DND-41 (cell line): ENCODE data around the gene DLG2.

ENCODE experiments used
- ATAC-seq: fragments of 200-7000 bp; cut with Tn5 transposase; 3 replicates; pipeline ENCODE4 v1.9.1; 2021; ENCODE audit warnings: low read depth; ENCODE audit not compliant: insufficient read depth
- DNase-seq: peaks from one replicate; pipeline ENCODE4 v3.0.0-alpha.2; 2020
- H2AFZ ChIP-seq: 2 replicates; pipeline ENCODE4 v1.6.0; 2012; ENCODE audit warnings: low read depth, low read length
- H3K27ac ChIP-seq: 2 replicates; pipeline ENCODE4 v1.5.1; 2012; ENCODE audit warnings: low read length, inconsistent platforms
- H3K27me3 ChIP-seq: fragments of 200-600 bp; sonication (generic); 2 replicates; pipeline ENCODE4 v1.6.0; 2012; ENCODE audit warnings: low read length, mild to moderate bottlenecking, inconsistent platforms; ENCODE audit not compliant: insufficient read depth, poor library complexity
- H3K36me3 ChIP-seq: 2 replicates; pipeline ENCODE4 v1.5.1; 2012; ENCODE audit warnings: low read length, inconsistent platforms; ENCODE audit not compliant: insufficient read depth
- H3K4me1 ChIP-seq: 2 replicates; pipeline ENCODE4 v1.5.1; 2012; ENCODE audit warnings: mild to moderate bottlenecking, low read length; ENCODE audit not compliant: insufficient read depth
- H3K4me2 ChIP-seq: 2 replicates; pipeline ENCODE4 v1.6.0; 2012; ENCODE audit warnings: mild to moderate bottlenecking, moderate library complexity, low read length, inconsistent platforms; ENCODE audit not compliant: insufficient read depth
- H3K4me3 ChIP-seq, 2 experiments: fragments of 200-600 bp in 1 of 2; shearing (Covaris generic) in 1 of 2; 2 replicates each; pipeline ENCODE4 v1.5.1; 2012 to 2016; ENCODE audit warnings: inconsistent platforms in 2 of 2, low read length in 2 of 2, mild to moderate bottlenecking in 2 of 2, low read depth in 1 of 2, moderate library complexity in 1 of 2
- H3K79me2 ChIP-seq: 2 replicates; pipeline ENCODE4 v1.6.0; 2012; ENCODE audit warnings: low read length, inconsistent platforms; ENCODE audit not compliant: insufficient read depth
- H3K9ac ChIP-seq: 2 replicates; pipeline ENCODE4 v1.6.0; 2012; ENCODE audit warnings: low read depth, mild to moderate bottlenecking, inconsistent platforms, low read length, moderate library complexity
- H3K9me3 ChIP-seq: 2 replicates; pipeline ENCODE4 v1.5.1; 2012; ENCODE audit warnings: low read length, moderate library complexity, mild to moderate bottlenecking, inconsistent platforms; ENCODE audit not compliant: insufficient read depth, severe bottlenecking
- H4K20me1 ChIP-seq: 2 replicates; pipeline ENCODE4 v1.6.0; 2012; ENCODE audit warnings: low read length; ENCODE audit not compliant: insufficient read depth
- EZH2 ChIP-seq: IDR thresholded peaks from 3 replicates; pipeline ENCODE4 v1.6.1; 2012; ENCODE audit warnings: borderline replicate concordance, low read depth, mild to moderate bottlenecking, moderate library complexity, low read length, inconsistent platforms; ENCODE audit not compliant: severe bottlenecking
- TF ChIP-seq, protein P1 (sequence below): IDR thresholded peaks from 2 replicates; pipeline ENCODE4 v1.5.1; 2012; ENCODE audit warnings: borderline replicate concordance, low read length, moderate library complexity, mild to moderate bottlenecking; ENCODE audit not compliant: poor library complexity, severe bottlenecking; ENCODE audit errors: extremely low read depth

DLG2 gene

DNA sequence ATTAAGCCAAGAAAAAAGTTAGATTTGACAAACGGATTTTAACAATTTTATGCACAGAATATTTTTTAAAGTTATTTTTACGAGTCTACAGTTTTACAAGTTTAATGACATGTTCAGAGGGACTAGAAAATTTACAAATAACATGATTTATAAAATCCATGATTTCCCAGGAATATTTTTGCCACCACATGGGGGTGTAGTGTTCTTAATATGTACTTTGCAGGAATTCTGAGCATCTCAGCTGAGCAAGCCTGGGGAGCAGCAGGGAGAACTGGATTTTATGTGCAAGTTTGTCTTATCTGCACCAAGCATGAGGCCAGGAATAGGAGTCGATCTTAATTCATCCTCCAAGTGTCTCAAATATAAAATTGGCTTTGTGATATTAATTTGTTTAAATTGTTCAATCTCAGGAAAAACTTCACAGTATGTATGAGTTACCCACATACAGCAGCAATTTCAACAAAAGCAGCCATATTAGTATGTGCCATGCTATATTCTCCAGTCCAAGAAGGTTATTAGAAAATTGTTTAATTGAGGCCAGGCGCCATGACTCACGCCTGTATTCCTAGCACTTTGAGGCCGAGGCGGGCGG is 826.3 kb downstream of the DLG2 start:
- Histone ChIP-seq H3K27ac (no peak overlapping the region), H3K4me2 (no peak overlapping the region), H2AFZ (no peak overlapping the region), H3K9me3 (no peaks in the 10 kb centered on the region), H3K27me3 (no peaks in the 10 kb centered on the region), H3K4me3 (no peak overlapping the region), H3K9ac (no peak overlapping the region), H3K79me2 (no peaks in the 10 kb centered on the region), H3K36me3 (no peaks in the 10 kb centered on the region), H3K4me1 (no peaks in the 10 kb centered on the region), H4K20me1 (no peaks in the 10 kb centered on the region)
- ATAC-seq (no peak), DNase-seq (no peak)
- TF ChIP-seq, protein P1, sequence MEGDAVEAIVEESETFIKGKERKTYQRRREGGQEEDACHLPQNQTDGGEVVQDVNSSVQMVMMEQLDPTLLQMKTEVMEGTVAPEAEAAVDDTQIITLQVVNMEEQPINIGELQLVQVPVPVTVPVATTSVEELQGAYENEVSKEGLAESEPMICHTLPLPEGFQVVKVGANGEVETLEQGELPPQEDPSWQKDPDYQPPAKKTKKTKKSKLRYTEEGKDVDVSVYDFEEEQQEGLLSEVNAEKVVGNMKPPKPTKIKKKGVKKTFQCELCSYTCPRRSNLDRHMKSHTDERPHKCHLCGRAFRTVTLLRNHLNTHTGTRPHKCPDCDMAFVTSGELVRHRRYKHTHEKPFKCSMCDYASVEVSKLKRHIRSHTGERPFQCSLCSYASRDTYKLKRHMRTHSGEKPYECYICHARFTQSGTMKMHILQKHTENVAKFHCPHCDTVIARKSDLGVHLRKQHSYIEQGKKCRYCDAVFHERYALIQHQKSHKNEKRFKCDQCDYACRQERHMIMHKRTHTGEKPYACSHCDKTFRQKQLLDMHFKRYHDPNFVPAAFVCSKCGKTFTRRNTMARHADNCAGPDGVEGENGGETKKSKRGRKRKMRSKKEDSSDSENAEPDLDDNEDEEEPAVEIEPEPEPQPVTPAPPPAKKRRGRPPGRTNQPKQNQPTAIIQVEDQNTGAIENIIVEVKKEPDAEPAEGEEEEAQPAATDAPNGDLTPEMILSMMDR, result no peak
- TF ChIP-seq EZH2, result no peak

DNA sequence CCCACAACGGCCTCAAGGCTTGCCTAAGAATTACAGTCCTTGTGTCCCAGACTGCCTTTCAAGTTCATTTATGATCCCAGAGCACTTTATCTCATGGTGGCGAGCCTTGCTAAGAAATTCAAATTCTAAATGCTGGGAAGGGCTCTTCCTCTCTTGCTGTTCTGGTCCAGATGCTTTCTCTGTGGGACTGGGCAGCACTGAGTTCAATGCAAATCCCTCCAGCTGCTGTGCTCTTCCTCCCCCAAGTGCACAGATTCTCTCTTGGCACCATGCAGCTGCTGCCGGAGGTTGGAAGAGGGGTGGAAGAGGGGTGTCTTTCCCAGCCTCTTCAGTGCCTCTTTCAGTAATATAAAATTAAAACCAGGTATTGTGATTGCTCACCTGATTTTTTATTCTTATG is 828.0 kb downstream of the DLG2 start:
- Histone ChIP-seq H4K20me1 (no peaks in the 10 kb centered on the region), H3K4me2 (no peak overlapping the region), H3K4me1 (no peaks in the 10 kb centered on the region), H3K36me3 (no peaks in the 10 kb centered on the region), H3K4me3 (no peak overlapping the region), H2AFZ (no peak overlapping the region), H3K9me3 (no peaks in the 10 kb centered on the region), H3K27ac (no peak overlapping the region), H3K9ac (no peak overlapping the region), H3K27me3 (no peaks in the 10 kb centered on the region), H3K79me2 (no peaks in the 10 kb centered on the region)
- DNase-seq, result no peak
- no peak for ATAC-seq
- no peak for TF ChIP-seq EZH2
- TF ChIP-seq, protein P1, result no peak

DNA sequence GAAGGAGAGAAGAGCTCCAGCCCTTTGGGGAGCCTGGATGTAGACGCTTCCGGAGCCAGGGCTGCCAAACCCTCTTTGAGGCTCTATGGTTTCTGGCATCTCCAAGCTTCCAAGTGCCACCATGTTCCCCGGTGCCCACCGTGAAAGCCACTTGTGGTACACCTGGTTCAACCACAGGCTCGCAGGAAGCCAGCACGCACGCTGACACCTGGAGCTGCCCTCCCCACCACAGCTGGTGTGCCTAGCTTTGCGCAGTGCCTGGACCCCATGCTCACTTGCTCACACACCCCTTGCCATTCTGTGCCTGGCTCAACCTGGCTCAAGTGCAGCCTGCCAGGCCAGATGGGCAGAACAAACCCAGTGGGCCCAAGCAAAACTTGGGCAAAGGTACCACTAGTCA is 831.4 kb downstream of the DLG2 start:
- ATAC-seq (no peak), DNase-seq (no peak)
- Histone ChIP-seq H3K9ac (no peak overlapping the region), H3K9me3 (no peaks in the 10 kb centered on the region), H3K79me2 (no peaks in the 10 kb centered on the region), H3K4me2 (no peak overlapping the region), H3K27ac (no peak overlapping the region), H3K4me1 (no peaks in the 10 kb centered on the region), H3K36me3 (no peaks in the 10 kb centered on the region), H3K4me3 (no peak overlapping the region), H3K27me3 (no peaks in the 10 kb centered on the region), H4K20me1 (no peaks in the 10 kb centered on the region), H2AFZ (no peak overlapping the region)
- TF ChIP-seq, protein P1, result no peak
- no peak for TF ChIP-seq EZH2
